GM18873 (cell line): ENCODE results near the gene GEMIN8.

Experiments
- ATAC-seq: cut with Tn5 transposase; IDR thresholded peaks from one replicate; pipeline ENCODE4 v1.9.1; 2021; ENCODE audit warnings: mild to moderate bottlenecking, moderate library complexity, moderate number of reproducible peaks; ENCODE audit not compliant: unreplicated experiment, low FRiP score

Gene GEMIN8

DNA sequence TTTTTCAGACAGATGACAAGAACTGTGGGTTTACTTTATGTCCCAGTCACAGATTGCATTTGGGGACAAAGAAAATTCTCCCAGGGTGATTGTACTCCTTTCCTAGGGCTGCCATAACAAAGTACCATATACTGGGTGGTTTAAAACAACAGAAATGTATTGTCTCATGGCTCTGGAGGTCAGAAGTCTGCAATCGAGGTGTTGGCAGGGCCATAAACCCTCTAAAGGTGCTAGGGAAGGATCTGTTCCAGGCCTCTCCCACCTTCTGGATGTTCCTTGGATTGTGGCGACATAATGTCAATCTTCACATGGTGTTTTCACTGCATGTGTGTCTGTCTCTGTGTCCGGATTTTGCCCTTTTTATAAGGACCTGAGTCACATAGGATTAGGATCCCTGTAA, 12.3 kb downstream of the GEMIN8 start:
- no peak for ATAC-seq

DNA sequence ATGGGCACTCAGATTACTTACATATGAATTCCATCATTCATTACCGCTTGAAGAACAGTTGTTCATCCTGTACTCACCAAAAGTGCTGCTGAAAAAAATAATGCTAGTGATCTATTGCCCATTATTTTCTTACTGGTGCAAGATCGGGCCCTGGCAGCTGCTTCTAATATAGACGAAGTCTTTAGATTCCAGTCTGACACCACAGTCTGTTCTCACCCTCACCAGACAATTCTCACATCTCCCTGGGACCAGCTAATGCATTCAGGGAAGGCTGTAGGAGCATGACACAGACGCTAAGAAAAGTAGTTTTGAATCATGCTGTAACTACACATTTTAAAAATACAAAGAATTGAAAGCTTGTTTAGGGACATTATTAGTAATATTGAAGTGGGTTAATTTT, 13.8 kb downstream of the GEMIN8 start:
- ATAC-seq, result no peak

DNA sequence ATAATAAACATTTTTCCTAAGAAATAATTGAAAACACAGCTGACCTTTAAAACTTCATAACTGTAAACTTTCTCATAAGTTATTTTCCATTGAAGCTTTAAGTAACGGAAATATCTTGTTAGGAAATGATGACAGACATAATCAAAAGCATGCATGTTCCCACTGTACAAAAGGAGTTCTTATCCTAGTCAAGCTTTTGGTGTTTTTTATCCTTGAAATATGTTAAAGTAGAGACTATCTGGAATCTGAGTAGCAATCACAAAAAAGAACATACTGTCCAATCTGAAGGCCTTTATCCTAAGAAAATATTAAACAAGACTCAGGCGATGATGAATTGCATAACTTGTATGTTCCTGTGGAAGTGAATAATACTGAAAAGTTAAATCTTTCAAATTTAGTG, 14.4 kb downstream of the GEMIN8 start:
- no peak for ATAC-seq

DNA sequence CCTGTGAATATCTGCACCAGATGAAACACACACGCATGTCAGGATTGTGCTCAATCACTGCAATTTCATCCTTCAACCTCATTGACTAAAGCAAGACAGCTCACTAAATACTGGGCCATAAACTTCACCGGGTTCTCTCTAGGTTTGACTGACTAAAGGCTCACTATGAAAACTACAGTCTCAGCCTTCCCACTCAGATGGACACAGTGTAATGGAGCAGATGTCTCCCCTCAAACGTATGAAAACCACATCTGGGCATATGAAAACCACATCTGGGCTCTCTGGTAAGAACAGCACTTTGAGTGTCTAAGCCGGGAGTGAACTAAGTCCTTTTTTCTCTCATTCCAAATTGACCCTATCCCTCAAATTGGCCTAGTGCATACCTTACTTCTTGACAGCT, 15.2 kb downstream of the GEMIN8 start:
- ATAC-seq, result no peak

DNA sequence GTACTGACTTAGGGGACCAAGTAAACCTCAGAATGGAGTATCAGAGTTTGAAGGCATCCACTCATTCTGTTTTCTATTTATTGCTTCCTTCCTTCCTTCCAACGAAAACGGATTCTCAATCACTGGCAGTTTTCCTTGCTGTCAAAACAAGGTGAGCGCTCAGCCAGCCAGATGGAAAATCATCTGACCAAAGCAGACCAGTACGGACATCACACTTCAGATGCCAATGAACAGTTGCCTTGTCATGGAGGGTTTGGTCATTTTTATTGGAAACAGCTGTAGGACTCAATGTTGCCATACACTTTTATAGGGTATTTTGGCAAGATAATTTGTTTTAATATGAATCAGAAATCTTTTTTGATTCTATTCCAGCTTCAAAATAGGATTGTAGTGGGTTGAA, 16.6 kb downstream of the GEMIN8 start:
- ATAC-seq, result no peak

- ATAC-seq, result no peak
Observed at GRCh38 chrX:14010566-14010965, 19.1 kb downstream of the GEMIN8 start.

DNA sequence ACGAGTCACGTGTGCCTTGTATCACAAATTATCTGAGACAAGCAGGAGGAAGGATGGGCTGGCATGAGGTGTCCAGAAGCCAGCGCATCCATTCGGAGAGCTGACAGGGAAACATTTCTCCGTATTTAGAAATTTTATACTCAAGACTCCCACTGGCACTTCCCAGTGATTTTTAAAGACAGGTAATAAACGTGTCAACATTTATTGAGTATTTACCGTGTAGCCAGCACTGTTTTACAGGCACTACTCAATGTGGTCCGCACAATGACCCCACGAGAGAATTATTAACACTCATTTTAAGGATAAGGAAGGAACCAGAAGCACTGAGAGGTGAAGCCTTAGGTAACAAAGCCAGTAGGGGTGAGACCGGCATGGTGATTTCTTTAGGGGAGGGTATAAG, 23.2 kb downstream of the GEMIN8 start:
- no peak for ATAC-seq

DNA sequence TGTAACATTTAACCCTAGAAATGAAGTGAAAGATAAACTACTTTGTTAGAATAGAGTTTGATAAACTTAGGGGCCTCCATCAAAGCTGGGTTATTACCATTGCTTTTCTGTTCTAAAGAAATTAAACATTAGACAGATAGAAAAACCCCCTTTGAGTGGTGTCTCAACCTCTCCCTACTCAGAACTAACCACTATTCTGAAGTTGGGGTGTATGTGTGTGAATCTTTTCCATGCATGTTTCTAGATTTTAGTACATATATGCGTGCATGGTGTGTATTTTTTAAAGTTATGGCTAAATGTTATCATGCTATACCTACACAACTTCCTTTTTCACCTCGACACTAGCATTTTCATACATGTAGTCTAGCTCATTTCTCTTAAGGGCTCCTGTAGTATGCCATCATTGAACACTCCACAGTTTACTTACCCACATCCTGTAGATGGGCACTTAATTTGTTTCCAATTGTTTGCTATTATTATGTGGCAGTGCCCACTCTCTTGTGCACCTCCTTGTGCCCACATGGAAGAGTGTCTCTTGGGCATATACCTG, 25.7 kb downstream of the GEMIN8 start:
- ATAC-seq, result no peak

- no peak for ATAC-seq
Observed at GRCh38 chrX:14003028-14003427, 26.7 kb downstream of the GEMIN8 start.

GRCh38 chrX:13996650-13997049, 33.0 kb downstream of the GEMIN8 start:
- ATAC-seq, result no peak

DNA sequence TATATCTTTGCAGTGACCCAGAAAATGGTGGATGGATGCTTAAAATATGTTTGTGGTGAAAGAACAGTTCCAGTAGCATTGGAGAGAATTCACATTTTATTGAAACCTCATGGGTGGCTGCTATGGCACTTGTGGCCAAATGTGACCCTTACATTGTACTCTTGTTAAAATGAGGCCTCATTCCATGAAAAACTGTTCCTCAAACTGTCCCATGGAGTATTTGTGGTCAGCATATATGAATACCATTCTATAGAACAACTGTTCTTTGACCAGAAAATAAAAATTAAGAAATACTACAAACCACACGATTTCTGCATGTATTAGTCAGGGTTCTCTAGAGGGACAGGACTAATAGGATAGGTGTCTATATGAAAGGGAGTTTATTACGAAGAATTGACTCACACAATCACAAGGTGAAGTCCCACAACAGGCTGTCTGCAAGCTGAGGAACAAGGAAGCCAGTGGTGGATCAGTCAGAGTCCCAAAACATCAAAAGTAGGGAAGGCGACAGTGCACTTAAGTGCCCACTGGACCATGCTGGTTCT, 35.1 kb downstream of the GEMIN8 start:
- no peak for ATAC-seq

DNA sequence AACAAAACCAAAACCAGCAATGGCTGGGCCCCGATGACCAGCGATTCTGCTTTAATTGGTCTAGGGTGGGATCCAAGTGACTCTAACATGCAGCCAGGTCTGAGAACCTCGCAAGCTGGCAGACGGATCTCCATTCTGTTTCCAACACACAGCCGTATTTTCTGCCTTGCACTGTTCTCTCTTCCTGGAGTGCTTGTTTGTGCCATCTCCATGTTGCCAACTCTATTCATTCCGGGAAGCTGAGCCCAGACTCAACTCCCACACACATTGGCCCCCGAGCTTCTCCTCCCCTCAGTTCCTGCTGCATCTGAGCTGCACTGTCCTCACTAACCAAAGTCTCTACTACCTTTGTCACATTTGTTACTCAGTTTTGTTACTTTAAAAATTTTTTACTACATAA, 35.6 kb downstream of the GEMIN8 start:
- no peak for ATAC-seq

DNA sequence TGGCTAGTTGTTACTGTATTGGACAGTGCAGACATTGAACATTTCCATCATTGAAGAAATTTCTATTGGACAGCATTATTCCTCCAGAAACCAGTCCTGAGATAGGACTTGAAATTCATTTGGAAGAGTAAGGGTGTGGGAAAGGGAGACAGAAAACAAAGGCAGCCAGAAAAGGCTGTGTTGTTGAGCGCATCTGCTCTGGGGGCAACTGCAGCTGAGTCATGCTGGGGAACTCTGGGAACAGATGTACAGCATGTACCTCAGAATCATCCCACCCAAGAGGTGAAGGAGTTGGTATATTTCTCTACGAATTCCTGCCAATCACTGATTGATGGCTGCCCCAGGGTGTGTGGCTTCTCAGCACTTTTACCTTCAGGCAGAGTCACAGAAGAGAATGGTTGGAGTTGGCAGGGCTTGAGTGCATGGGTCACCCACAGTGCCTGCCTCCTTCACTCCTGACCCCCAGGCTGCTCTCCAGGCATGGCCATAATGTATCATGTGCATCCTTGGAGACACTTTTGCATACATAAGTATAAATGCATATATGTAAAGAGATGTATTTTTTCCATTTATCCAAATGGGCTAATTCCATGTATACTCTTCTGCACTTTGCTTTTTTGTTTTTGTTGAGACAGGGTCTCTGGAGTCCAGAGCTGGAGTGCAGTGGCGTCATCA, 39.4 kb downstream of the GEMIN8 start:
- ATAC-seq, result no peak

DNA sequence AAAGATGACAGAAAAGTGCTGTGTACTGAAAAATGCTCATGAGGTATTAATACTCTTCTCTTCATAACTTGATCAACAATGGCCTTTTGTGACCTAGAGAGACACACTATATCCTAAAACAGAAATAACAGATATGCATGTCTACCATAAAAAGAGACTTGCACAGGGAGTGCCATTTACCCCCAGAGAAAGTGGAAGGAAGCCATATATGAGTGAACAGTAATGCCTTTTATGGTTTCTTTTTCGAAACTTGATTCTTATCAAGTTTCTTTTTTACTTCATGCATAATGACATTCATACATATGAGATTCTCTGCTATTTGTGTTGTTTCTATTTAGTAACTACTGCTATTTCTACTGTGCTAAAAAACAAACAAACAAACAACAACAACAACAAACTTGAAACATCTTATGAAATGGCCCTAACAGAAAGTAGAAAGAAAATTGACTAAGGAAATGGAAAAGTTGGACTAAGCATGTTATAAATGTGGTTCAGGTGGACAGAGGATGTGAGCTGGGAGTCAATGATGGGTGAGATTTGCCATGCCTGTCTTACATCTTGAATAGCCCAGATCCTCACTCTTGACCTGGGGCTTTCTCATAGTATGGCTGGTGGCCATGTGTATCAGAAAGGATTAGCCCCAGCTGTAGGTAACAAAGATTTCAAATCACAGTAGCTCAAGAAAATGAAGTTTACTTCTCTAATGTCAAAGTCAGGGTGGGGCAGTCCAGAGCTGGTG, 43.8 kb downstream of the GEMIN8 start:
- no peak for ATAC-seq

DNA sequence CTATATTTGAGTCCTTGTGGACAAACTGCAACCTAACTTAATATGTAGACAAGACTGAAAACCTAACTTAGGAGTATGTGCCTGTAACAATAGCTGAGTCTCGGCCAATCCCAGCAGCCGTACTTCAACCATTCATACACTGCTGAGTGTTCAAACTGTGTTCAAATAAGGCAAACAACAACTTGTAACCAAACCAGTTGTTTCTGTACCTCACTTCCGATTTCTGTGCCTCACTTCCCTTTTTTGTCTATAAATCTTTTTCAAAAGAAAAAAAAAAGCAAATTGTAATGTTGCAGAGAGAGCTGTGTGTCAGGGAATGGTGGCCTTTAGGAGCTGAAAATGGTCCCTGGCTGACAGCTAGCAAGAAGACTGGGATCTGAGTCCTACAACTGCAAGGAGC, 46.0 kb downstream of the GEMIN8 start:
- ATAC-seq, result no peak

DNA sequence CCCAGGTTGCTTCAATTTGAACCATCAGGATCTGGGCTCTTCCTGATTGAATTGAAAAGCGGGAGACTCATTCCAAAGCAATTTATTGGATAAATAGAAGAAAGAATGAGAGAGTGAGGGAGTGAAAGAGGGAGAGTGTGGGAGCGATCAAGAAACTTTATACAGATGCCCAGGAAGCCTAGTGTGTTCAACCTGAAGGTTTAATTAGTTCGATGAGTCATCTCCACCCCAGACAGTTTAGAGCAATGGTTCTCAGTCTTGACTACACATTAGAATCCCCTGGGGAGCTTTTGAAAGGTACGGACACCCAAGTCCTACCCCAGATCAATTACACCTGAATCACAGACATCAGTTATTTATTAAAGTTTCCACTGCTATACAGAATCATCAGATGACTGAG, 61.5 kb downstream of the GEMIN8 start:
- ATAC-seq, result no peak

GRCh38 chrX:13967636-13968035, 62.1 kb downstream of the GEMIN8 start:
- ATAC-seq, result no peak

- no peak for ATAC-seq
Observed at GRCh38 chrX:13966793-13967125, 62.9 kb downstream of the GEMIN8 start.

DNA sequence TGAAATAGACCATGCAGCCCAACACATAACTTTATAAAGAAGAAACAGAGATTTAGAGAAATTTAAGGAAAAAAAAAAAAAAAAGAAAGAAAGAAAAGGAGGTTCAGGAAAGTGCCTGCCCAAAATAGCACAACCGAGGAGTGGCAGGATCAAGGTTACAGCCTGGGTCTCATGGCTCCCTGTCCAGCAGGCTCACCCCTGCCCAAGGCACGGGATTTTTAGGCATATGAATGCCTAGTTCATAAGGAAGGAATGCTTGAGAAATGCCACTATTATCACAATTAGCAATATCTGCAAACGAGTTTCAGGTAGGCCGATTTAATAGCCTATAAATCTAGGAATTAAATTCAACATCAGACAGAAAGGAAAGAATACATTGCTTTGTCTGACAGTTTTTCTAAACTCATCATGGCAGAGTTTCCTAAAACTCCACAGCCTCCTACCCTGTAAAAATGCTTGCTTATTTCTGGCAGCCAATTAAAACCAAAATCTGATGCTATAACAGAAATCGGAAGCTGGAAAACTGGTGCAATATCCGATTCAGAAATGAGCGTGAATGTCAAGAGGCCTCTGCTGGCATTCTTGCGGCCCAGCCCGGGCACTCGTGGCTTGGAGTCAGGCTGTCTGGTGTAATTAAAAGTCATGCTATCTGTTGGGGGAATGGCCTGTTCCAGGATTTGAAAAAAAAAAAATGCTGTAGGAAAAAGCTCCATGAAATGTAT, 63.5 kb downstream of the GEMIN8 start:
- no peak for ATAC-seq

DNA sequence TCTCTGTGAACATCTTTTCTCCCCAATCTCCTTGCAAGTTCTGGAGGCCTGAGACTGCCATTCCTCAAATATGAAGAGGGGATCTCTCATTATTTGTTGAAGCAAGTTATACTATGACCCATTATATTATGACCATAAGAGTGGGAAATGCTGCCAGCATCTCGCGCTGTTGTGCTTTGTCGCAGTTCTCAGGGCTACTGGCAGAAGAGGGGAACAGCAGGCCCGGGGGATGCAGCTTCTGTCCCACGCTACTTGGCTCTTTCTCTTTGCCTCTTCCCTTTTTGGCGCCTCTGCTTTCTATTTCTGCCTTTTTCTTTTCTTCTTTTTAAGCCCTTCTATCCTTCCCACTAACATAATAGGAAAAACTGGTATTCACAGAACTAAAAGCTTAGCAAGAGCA, 64.2 kb downstream of the GEMIN8 start:
- no peak for ATAC-seq

DNA sequence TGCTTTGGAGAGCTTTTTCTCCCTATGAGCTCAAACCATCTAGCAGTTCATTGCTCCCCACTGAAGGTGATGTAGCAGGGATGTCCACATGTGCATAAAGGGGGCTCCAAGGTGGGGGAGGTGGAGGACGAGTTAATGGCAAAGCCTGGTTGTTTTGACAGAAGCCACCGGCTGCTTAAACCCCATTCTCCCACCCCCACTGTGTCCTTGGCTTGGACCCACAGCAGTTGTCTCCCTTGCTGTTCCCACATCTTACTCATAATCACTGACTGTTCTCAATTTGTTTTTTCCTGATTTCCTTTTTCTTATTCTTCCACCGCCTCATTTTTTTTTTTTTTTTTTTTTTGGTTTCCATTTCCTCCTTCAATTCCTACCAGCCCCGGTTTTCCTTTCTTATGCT, 72.7 kb downstream of the GEMIN8 start:
- no peak for ATAC-seq
